ENCODE data around the gene CLEC16A. TPM values are rescaled to one million over a fixed set of nuclear protein-coding genes. Genes with fewer than 3 reads are reported as not detected.

The CLEC16A gene
- total and polyA plus RNA-seq, 9 of the 15 experiments (the other 6 are each of a cell fraction or from before 2014, with no cell fraction given), result 1.00 to 22.3 (median 10.0) TPM

DNA sequence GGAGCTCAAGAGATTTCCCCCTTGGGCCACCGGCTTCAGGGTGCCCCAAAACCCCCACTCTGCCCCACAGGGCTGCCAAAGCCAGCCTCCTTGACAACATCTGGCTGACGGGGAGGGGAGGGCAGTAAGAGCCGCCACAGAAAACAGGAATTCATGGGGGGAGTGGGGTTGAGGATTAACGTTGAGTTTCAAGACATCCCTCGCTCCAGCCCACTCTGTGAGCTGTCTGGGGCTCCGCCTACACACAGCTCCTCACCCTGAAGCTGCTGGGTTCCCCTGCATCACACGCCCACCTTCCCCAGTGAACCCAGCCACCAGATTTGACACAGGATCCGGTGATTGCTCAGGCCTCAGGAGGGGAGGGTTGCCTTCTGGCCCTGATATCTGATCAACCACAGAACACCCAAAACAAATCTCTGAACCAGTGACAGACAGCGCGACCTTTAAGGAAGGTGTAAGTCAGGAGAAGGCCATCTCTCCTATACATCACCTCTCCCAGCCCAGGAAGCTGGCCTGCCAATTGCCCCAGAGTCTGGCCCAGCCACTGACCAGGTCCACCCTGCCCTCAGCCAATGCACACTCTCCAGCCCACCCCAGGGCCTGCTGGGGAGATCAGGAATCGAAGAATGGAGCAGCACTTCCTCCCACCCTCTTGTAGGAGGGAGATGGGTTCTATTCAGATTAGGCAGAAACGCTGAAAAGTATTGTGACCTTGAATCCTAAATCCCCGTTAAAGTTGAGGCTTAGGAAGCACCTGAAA is 132.1 kb downstream of the CLEC16A start (continued):
- TF ChIP-seq, protein P1, sequence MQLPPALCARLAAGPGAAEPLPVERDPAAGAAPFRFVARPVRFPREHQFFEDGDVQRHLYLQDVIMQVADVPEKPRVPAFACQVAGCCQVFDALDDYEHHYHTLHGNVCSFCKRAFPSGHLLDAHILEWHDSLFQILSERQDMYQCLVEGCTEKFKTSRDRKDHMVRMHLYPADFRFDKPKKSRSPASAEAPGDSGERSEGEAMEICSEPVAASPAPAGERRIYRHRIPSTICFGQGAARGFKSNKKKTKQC (CRISPR knock-in tag; IDR thresholded peaks at IDR 0.05), result no peak
- TF ChIP-seq ZBTB5 (IDR thresholded peaks at IDR 0.05), result no peak
- TF ChIP-seq EGR1 (conservative IDR thresholded peaks at IDR 0.05), result peak; percentile 91
- no peak for TF ChIP-seq ATF1 (CRISPR knock-in tag; IDR thresholded peaks at IDR 0.05)
- no peak for TF ChIP-seq ATF1 (tag; IDR thresholded peaks at IDR 0.05)

GRCh38 chr16:11078812-11079459 is 134.6 kb downstream of the CLEC16A start:
- ChIA-PET POLR2A (interaction anchor here (0.7 kb wide), 1 partner anchor 89 kb away, joined by 4 read pairs; no protein-coding TSS in a partner anchor), CTCF (ENCODE audit: low intra/inter-chr PET ratio) (no interaction called here)
- no peak for DNase-seq (ENCODE audit: extremely low read depth in 1 of 4, low spot score in 3 of 4)
- H3K4me2 ChIP-seq (ENCODE audit: insufficient read depth, low read length), result no peak overlapping the region
- H4K20me1 ChIP-seq (replicated peaks; ENCODE audit: control insufficient read depth, insufficient read depth, low read length), result no peaks in the 10 kb centered on the region
- H3K9me3 ChIP-seq (replicated peaks; ENCODE audit: control insufficient read depth, insufficient read depth, low read depth, low read length), result no peaks in the 10 kb centered on the region
- BruUV-seq (replicated peaks), result no TSS peak
- no peaks in the 10 kb centered on the region for H3K9me1 ChIP-seq (ENCODE audit: control insufficient read depth, insufficient read depth, low read length)
- ATAC-seq, result no peak
- no peak for FAIRE-seq
- intact Hi-C loops (cut with micrococcal nuclease) (no loop called here), in situ Hi-C loops (cut with MboI) (no loop called here)
- no peak overlapping the region for H3K4me3 ChIP-seq
- H3K4me1 ChIP-seq (replicated peaks in 1 of 2; ENCODE audit: control insufficient read depth in 2 of 2, insufficient read depth in 2 of 2, low read length in 2 of 2), result peaks cover 0 to 1% of the 10 kb centered on the region in 2 experiments; a peak in 3 of 5 replicates
- H3K79me2 ChIP-seq (ENCODE audit: control insufficient read depth, insufficient read depth, low read length), result no peaks in the 10 kb centered on the region
- no peaks in the 10 kb centered on the region for H3K27me3 ChIP-seq (ENCODE audit: control insufficient read depth in 2 of 2, insufficient read depth in 2 of 2, low read length in 2 of 2)
- no peak overlapping the region for H3K9ac ChIP-seq (ENCODE audit: insufficient read depth in 1 of 2, low read depth in 2 of 2, low read length in 2 of 2)
- H3K27ac ChIP-seq (ENCODE audit: extremely low read depth, low read depth, low read length), result no peak overlapping the region
- H3K36me3 ChIP-seq (ENCODE audit: control insufficient read depth, insufficient read depth, low read length), result peaks cover 7% of the 10 kb centered on the region; the same call in 1 of the 3 replicates
- WGBS (ENCODE audit: insufficient coverage, low coverage, missing lambda C conversion rate), result 93% methylated on average over 5 of the region's 5 CpGs
- H2AFZ ChIP-seq (ENCODE audit: low read depth, low read length), result no peak overlapping the region
- TF ChIP-seq HDAC3 (IDR thresholded peaks at IDR 0.05; ENCODE audit: borderline replicate concordance, partially characterized antibody) (no peak), HMG20A (CRISPR knock-in tag; conservative IDR thresholded peaks at IDR 0.05) (no peak), RCOR1 (IDR thresholded peaks at IDR 0.05; ENCODE audit: borderline replicate concordance in 1 of 2, low read depth in 2 of 2, low read length in 2 of 2) (no peak), NFXL1 (CRISPR knock-in tag; IDR thresholded peaks at IDR 0.05) (no peak), NR2C2 (CRISPR knock-in tag; IDR thresholded peaks at IDR 0.05) (no peak), NR2C2 (tag; IDR thresholded peaks at IDR 0.05) (no peak), HNRNPH1 (optimal IDR thresholded peaks at IDR 0.05; ENCODE audit: low read depth, low read length) (no peak), ZBTB7A (IDR thresholded peaks at IDR 0.05; ENCODE audit: borderline replicate concordance, control insufficient read depth, low read depth, low read length) (no peak), RBM17 (IDR thresholded peaks at IDR 0.05; ENCODE audit: borderline replicate concordance, low read depth, low read length) (no peak)
- TF ChIP-seq, protein P2, sequence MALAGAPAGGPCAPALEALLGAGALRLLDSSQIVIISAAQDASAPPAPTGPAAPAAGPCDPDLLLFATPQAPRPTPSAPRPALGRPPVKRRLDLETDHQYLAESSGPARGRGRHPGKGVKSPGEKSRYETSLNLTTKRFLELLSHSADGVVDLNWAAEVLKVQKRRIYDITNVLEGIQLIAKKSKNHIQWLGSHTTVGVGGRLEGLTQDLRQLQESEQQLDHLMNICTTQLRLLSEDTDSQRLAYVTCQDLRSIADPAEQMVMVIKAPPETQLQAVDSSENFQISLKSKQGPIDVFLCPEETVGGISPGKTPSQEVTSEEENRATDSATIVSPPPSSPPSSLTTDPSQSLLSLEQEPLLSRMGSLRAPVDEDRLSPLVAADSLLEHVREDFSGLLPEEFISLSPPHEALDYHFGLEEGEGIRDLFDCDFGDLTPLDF (CRISPR knock-in tag; IDR thresholded peaks at IDR 0.05), result no peak

Data from K562 (cell line).